ENCODE results near the gene VTCN1.

DNA sequence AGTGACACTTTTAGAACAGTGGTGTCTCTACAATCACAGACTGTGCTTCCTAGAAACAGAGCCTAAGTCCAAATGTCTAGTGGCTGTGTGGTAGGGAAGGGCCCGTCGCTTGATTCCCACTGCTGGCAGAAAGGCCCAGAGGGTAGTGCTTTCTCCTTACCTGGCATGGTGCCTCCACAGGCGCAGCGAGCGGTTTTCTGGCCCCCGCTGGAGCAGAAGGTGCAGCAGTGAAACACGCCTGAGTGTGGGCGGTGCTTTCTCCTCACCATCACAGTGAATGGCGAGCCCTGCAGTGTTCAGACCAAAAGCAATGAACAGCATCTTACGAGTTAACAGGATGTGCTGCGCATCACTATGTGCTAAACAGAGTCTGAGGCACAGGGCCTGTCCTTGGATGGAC is 97.5 kb downstream of the VTCN1 start:
- no peak for TF ChIP-seq POLR2A (IDR thresholded peaks at IDR 0.05)
- TF ChIP-seq, protein P1, sequence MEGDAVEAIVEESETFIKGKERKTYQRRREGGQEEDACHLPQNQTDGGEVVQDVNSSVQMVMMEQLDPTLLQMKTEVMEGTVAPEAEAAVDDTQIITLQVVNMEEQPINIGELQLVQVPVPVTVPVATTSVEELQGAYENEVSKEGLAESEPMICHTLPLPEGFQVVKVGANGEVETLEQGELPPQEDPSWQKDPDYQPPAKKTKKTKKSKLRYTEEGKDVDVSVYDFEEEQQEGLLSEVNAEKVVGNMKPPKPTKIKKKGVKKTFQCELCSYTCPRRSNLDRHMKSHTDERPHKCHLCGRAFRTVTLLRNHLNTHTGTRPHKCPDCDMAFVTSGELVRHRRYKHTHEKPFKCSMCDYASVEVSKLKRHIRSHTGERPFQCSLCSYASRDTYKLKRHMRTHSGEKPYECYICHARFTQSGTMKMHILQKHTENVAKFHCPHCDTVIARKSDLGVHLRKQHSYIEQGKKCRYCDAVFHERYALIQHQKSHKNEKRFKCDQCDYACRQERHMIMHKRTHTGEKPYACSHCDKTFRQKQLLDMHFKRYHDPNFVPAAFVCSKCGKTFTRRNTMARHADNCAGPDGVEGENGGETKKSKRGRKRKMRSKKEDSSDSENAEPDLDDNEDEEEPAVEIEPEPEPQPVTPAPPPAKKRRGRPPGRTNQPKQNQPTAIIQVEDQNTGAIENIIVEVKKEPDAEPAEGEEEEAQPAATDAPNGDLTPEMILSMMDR (IDR thresholded peaks at IDR 0.05) = no peak
